Heart left ventricle (tissue), 13 donors: ENCODE results near the gene TBC1D32.

Experiments
- POLR2A ChIP-seq, 2 donors: fragments of 450-650 bp; IDR thresholded peaks; one replicate each; pipeline ENCODE4 v1.6.1; 2017; ENCODE audit warnings: antibody characterized with exemption in 2 of 2, mild to moderate bottlenecking in 2 of 2, moderate library complexity in 2 of 2
- TF ChIP-seq, protein P1 (sequence below), 12 donors: fragments of 200-600 bp; sonication (generic) in 4 of 12; IDR thresholded peaks; one replicate each; pipeline versions ENCODE4 v1.5.0 to v1.8.0; 2018 to 2022; ENCODE audit warnings: antibody characterized with exemption in 12 of 12, mild to moderate bottlenecking in 5 of 12
- donor health status: ischemic (EF 13 %, LVEDD 7.1; RV severe dilation, severe dysfunction).
- donor health status: DM: no; HTN: yes; CAD: no.
- donor health status: DM: no; HTN: no; CAD: no.
- donor health status: ischemic (EF 25% LVEDD 6.9; RV normal size, moderate dysfunction).
- donor health status: ischemic (EF 25% LVEDD 5.7; RV mildly dilated, moderate dysfunction).
- donor health status: ischemic (EF 35%, LVEDD 5.7; RV mildly dilated, moderate dysfunction).
- donor health status: nonischemic (EF 11% LVEDD 7.7; RV severe dilation, severe dysfunction).
- donor health status: DM: yes; HTN: yes; CAD: no.
- donor health status: PGD.
- donor health status: ischemic (EF 29% LVEDD 5.4; RV normal size, mild dysfunction).
- donor health status: nonischemic (EF 23%, LVEDD 6.1; RV moderate dilation, normal function).

DNA sequence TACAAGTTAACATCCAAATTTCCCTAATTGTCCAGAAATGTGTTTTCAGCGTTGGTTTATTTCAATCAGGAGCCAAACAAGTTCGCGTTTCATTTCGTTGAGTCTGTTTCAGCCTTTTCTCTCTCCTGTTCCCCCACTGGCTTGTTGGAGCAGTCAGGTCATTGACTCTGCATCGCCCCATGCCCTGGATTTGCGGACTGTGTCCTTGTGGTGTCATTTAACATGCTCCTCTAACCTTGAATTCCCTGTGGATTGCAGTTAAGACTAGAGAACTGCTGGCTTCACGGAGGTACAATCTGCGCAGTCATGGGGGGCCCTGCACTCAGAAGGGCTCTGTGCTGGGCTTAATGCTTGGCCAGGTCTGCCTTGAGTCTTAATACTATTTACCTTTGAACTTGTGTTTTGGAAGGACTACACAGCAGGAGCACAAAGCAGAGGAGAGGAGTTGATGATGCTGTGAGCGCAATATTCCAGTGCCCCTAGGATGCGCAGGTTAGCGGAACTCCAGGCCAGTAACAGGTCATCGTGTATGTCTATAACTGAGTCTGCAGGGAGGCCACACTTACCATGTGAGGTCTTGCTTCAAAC lies 5.5 kb upstream of the TBC1D32 start:
- TF ChIP-seq, protein P1, sequence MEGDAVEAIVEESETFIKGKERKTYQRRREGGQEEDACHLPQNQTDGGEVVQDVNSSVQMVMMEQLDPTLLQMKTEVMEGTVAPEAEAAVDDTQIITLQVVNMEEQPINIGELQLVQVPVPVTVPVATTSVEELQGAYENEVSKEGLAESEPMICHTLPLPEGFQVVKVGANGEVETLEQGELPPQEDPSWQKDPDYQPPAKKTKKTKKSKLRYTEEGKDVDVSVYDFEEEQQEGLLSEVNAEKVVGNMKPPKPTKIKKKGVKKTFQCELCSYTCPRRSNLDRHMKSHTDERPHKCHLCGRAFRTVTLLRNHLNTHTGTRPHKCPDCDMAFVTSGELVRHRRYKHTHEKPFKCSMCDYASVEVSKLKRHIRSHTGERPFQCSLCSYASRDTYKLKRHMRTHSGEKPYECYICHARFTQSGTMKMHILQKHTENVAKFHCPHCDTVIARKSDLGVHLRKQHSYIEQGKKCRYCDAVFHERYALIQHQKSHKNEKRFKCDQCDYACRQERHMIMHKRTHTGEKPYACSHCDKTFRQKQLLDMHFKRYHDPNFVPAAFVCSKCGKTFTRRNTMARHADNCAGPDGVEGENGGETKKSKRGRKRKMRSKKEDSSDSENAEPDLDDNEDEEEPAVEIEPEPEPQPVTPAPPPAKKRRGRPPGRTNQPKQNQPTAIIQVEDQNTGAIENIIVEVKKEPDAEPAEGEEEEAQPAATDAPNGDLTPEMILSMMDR (IDR thresholded peaks at IDR 0.05), result no peak
- no peak for TF ChIP-seq POLR2A (IDR thresholded peaks at IDR 0.05)
